ENCODE data around the gene LCN1.

The LCN1 gene

GRCh38 chr9:135570456-135570855 is 49.2 kb downstream of the LCN1 start:
- no peak for DNase-seq (ENCODE audit: low read depth)

- no peak for DNase-seq (ENCODE audit: low read depth)
Measured at GRCh38 chr9:135572233-135572632, 51.0 kb downstream of the LCN1 start.

- no peak for DNase-seq (ENCODE audit: low read depth)
Measured at GRCh38 chr9:135573124-135573523, 51.9 kb downstream of the LCN1 start.

- no peak for DNase-seq (ENCODE audit: low read depth)
Measured at GRCh38 chr9:135574331-135574730, 53.1 kb downstream of the LCN1 start.

GRCh38 chr9:135574943-135575342 is 53.7 kb downstream of the LCN1 start:
- DNase-seq (ENCODE audit: low read depth) = no peak
